HFFc6 (cell line): ENCODE measurements around the gene MXI1. TPM values are rescaled to one million over a fixed set of nuclear protein-coding genes. Genes with fewer than 3 reads are reported as not detected.
"Not testable (repeated sequence)": the region's sequence is repeated elsewhere in the genome, so short reads cannot be mapped to it uniquely, and the experiment has no call there.

Source experiments
- DNase-seq: peaks from one replicate; pipeline ENCODE4 v3.0.0-alpha.2; 2018
- H3K27ac Mint-ChIP-seq: 2 replicates; pipeline ENCODE4 v1.8.0; 2020; ENCODE audit warnings: mild to moderate bottlenecking, mixed read lengths
- H3K27me3 Mint-ChIP-seq: 2 replicates; pipeline ENCODE4 v1.8.0; 2021; ENCODE audit warnings: mild to moderate bottlenecking, moderate library complexity, mixed read lengths; ENCODE audit not compliant: insufficient read depth
- H3K36me3 Mint-ChIP-seq: 2 replicates; pipeline ENCODE4 v1.8.0; 2021; ENCODE audit warnings: low read depth, mixed read lengths
- H3K4me1 Mint-ChIP-seq: 2 replicates; pipeline ENCODE4 v1.8.0; 2020; ENCODE audit warnings: low read depth, mixed read lengths
- H3K4me3 Mint-ChIP-seq: 2 replicates; pipeline ENCODE4 v1.8.0; 2020; ENCODE audit warnings: mild to moderate bottlenecking, moderate library complexity, mixed read lengths
- H3K9me3 Mint-ChIP-seq: 2 replicates; pipeline ENCODE4 v1.8.0; 2020; ENCODE audit warnings: mild to moderate bottlenecking, mixed read lengths
- total RNA-seq, 6 experiments: library from RNA; stranded (reverse); fragmentation: NEBNext Ultra II Directional; extraction: Animal tissue kit (Norgen Biotek cat#: 25700); gene quantifications; 2 replicates in 1 of 6; 3 replicates in 5 of 6; pipeline ENCODE4 v1.2.3, GENCODE V29; 2021
- TF ChIP-seq, protein P1 (sequence below): fragments of 200-600 bp; sonication (generic); IDR thresholded peaks from 2 replicates; pipeline ENCODE4 v1.5.0; 2021; ENCODE audit warnings: antibody characterized with exemption, mild to moderate bottlenecking

MXI1 gene
- total RNA-seq, 6 experiments from 2014 or later: 5.2 to 11.2 (median 6.2) TPM

DNA sequence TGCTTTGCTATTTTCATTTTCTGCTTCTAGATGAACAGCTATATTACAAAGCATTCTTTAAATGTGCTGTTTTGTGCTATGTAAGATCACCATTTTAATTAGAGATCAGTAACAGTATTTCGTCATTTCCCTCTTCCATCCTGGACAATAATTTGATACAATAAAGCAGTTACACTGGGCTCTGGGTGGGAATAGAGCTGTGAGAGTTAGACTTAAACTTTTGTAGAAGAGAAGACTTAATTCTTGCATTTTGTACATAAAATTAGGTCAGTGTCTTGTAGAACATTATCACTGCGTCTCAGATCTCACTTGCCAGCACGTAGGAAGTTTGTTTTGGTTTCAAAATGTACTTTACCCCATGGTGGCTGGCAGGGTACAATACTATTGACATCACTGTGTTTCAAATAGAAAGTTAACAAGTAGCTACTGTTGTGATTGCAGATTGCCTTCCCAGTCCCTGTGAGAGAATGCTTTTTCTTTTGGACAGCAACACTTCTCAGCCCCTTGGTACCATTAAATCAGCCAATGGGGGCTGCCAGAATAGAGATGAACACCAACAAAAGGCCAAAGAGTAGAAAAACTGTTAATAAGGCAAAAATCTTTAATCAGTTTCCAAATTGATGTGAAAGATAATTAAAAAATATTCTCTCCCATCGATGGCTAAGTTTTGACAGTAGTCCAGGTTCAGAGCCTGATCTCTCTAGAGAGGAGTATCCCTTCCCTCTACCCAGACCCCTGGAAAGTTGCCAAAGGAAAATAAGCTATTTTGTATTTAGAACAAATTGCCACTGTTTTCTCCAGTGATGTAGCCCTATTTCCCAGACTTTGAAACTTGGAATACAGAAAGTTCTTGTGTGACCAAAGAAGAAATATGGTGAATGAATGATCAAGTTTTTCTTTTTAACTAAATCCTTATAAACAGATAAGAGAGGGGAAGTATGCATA is 62.2 kb downstream of the MXI1 start:
- H3K4me3 Mint-ChIP-seq: peak overlapping the region; percentile 70
- H3K9me3 Mint-ChIP-seq: no peaks in the 10 kb centered on the region
- H3K27me3 Mint-ChIP-seq: 0 out of 2 replicates have a peak, but pooled peaks cover 1% of the 10 kb centered on the region
- H3K27ac Mint-ChIP-seq: no peak overlapping the region
- TF ChIP-seq, protein P1, sequence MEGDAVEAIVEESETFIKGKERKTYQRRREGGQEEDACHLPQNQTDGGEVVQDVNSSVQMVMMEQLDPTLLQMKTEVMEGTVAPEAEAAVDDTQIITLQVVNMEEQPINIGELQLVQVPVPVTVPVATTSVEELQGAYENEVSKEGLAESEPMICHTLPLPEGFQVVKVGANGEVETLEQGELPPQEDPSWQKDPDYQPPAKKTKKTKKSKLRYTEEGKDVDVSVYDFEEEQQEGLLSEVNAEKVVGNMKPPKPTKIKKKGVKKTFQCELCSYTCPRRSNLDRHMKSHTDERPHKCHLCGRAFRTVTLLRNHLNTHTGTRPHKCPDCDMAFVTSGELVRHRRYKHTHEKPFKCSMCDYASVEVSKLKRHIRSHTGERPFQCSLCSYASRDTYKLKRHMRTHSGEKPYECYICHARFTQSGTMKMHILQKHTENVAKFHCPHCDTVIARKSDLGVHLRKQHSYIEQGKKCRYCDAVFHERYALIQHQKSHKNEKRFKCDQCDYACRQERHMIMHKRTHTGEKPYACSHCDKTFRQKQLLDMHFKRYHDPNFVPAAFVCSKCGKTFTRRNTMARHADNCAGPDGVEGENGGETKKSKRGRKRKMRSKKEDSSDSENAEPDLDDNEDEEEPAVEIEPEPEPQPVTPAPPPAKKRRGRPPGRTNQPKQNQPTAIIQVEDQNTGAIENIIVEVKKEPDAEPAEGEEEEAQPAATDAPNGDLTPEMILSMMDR: no peak
- DNase-seq: no peak
- H3K36me3 Mint-ChIP-seq: no peaks in the 10 kb centered on the region
- peaks cover 17% of the 10 kb centered on the region for H3K4me1 Mint-ChIP-seq

DNA sequence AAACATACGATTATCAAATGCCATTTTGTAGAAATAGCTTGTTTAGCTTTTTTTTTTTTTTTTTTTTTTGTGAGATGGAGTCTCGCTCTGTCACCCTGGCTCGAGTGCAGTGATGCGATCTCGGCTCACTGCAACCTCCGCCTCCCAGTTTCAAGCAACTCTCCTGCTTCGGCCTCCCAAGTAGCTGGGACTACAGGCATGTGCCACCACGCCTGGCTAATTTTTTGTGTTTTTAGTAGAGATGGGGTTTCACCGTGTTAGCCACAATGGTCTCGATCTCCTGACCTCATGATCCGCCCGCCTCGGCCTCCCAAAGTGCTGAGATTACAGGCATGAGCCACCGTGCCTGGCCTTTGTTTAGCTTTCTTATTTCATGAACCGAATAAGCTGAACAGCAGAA is 65.6 kb downstream of the MXI1 start:
- H3K36me3 Mint-ChIP-seq: not testable (repeated sequence)

GRCh38 chr10:110273474-110273873 is 66.1 kb downstream of the MXI1 start:
- Mint-ChIP-seq H3K27ac (no peak overlapping the region), H3K27me3 (peaks cover 1% of the 10 kb centered on the region; the same call in 1 of the 2 replicates), H3K36me3 (no peaks in the 10 kb centered on the region), H3K4me3 (no peak overlapping the region), H3K4me1 (peaks cover 17% of the 10 kb centered on the region), H3K9me3 (no peaks in the 10 kb centered on the region)
- peak; percentile 47 for DNase-seq
- TF ChIP-seq, protein P1: no peak

More for the DNA sequence above, 65.6 kb downstream of the MXI1 start:
- not testable (repeated sequence) for H3K4me3 Mint-ChIP-seq, H3K27ac Mint-ChIP-seq, DNase-seq, H3K9me3 Mint-ChIP-seq, H3K27me3 Mint-ChIP-seq
- peaks cover 17% of the 10 kb centered on the region for H3K4me1 Mint-ChIP-seq

GRCh38 chr10:110274072-110274627 is 66.7 kb downstream of the MXI1 start:
- H3K4me1 Mint-ChIP-seq: peaks cover 19% of the 10 kb centered on the region

GRCh38 chr10:110274647-110275046 is 67.2 kb downstream of the MXI1 start:
- Mint-ChIP-seq H3K36me3 (no peaks in the 10 kb centered on the region), H3K27me3 (peaks cover 1% of the 10 kb centered on the region; the same call in 1 of the 2 replicates), H3K4me1 (peaks cover 18% of the 10 kb centered on the region), H3K9me3 (no peaks in the 10 kb centered on the region), H3K4me3 (no peak overlapping the region), H3K27ac (no peak overlapping the region)
- DNase-seq: no peak
- TF ChIP-seq, protein P1: no peak

More at GRCh38 chr10:110274072-110274627, 66.7 kb downstream of the MXI1 start:
- TF ChIP-seq, protein P1: no peak
- Mint-ChIP-seq H3K9me3 (no peaks in the 10 kb centered on the region), H3K36me3 (no peaks in the 10 kb centered on the region), H3K4me3 (no peak overlapping the region), H3K27me3 (peaks cover 1% of the 10 kb centered on the region; the same call in 1 of the 2 replicates), H3K27ac (no peak overlapping the region)
- DNase-seq: no peak
